D721Med (cell line): ENCODE data around the gene DOCK3.
A peak's percentile ranks its signal among the peaks of the same experiment; 100 is the strongest.
"Not testable (repeated sequence)": the region's sequence is repeated elsewhere in the genome, so short reads cannot be mapped to it uniquely, and the experiment has no call there.

Source experiments
- DNase-seq: peaks from one replicate; pipeline ENCODE4 v3.0.0; 2011; ENCODE audit warnings: low spot score; ENCODE audit not compliant: insufficient read length
- FAIRE-seq: peaks from 2 replicates; lab custom pipeline; 2011; peaks lifted over from hg19 to GRCh38; lab: Jason Lieb, UNC
- CTCF ChIP-seq: IDR thresholded peaks from 2 replicates; pipeline ENCODE4 v1.5.1; 2012; ENCODE audit warnings: mild to moderate bottlenecking, control low read depth; ENCODE audit not compliant: insufficient read depth; ENCODE audit errors: missing control alignments

Gene DOCK3

GRCh38 chr3:51106242-51106876 lies 431.6 kb downstream of the DOCK3 start:
- FAIRE-seq (no peak), DNase-seq (no peak)
- no peak for TF ChIP-seq CTCF

- DNase-seq = no peak
- no peak for TF ChIP-seq CTCF
- FAIRE-seq = no peak
Observed at GRCh38 chr3:51110586-51110985, 435.9 kb downstream of the DOCK3 start.

- no peak for TF ChIP-seq CTCF
- no peak for DNase-seq
- no peak for FAIRE-seq
Observed at GRCh38 chr3:51122944-51123343, 448.2 kb downstream of the DOCK3 start.

- no peak for TF ChIP-seq CTCF
- DNase-seq = no peak
- no peak for FAIRE-seq
Observed at GRCh38 chr3:51123531-51123930, 448.8 kb downstream of the DOCK3 start.

DNA sequence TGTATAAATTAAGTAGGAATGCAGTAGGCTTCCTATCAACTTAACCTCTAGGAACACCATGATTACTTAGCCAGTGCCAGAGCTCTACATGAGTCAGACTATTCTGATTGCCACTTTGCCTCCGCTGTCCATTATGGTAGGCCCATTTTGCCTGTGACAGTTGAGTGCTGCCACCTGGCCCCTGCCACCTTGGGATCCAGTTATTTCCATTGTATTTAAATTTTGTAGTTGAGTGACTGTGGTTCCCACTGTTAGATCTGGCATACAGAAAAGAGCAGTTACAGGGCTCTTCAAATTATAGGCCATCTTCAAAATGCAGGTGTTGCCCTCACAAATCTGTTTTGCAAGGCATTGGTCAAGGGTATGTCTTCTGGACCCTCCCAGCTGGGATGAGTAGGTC lies 456.9 kb downstream of the DOCK3 start:
- FAIRE-seq, DNase-seq: not testable (repeated sequence)

- TF ChIP-seq CTCF = no peak
- FAIRE-seq (peak; percentile 80), DNase-seq (no peak)
Observed at GRCh38 chr3:51137715-51138114, 463.0 kb downstream of the DOCK3 start.

DNA sequence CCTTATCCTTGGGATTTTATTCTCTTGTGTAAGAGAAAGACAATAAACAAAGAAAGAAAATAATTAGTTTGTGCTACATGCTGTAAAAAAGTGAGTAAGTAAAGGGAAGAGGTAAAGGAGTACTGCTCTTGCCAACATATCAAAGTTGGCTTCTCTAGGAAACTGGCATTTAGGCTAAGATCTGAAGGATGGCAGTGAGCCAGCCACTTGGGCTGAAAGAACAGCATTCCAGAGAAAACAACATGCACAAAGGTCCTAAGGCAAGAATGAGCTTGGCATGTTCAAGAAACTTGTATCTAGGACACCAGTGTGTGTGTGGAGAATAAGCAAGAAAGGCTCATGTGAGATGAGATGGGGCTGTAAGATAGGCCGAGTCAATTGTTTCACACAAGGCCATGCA lies 464.9 kb downstream of the DOCK3 start:
- no peak for TF ChIP-seq CTCF
- DNase-seq (no peak), FAIRE-seq (no peak)

GRCh38 chr3:51141573-51141972 lies 466.8 kb downstream of the DOCK3 start:
- DNase-seq (no peak), FAIRE-seq (no peak)
- no peak for TF ChIP-seq CTCF
